Aortic smooth muscle cell (primary cell): ENCODE data around the gene OXLD1. TPM values are rescaled to one million over a fixed set of nuclear protein-coding genes. Genes with fewer than 3 reads are reported as not detected.

Source experiments
- total RNA-seq: library from RNA; depleted of rRNA; stranded (reverse); fragments of >200 nt; gene quantifications from 2 replicates; pipeline ENCODE4 v1.2.3, GENCODE V29; 2014

The OXLD1 gene
- total RNA-seq, result 24.6 and 37.7 TPM in 2 replicates

GRCh38 chr17:81666342-81667191 lies at the start of gene OXLD1, which contains the start of gene CCDC137:
TSS of gene OXLD1 (minus strand) at chr17:81666605. CDS start at chr17:81666577, 28 bp downstream.
TSS of gene CCDC137 (plus strand) at chr17:81666737. CDS start at chr17:81666767, 30 bp downstream.

GRCh38 chr17:81711814-81712467 lies 45.5 kb upstream of the OXLD1 start, which contains the start of gene SLC25A10:
TSS of gene SLC25A10 (plus strand) at chr17:81712284. CDS start at chr17:81712427, 143 bp downstream.

GRCh38 chr17:81702934-81703746 lies 36.7 kb upstream of the OXLD1 start, which contains the start of gene MRPL12:
TSS of gene MRPL12 (plus strand) at chr17:81703367. CDS start at chr17:81703502, 135 bp downstream.

GRCh38 chr17:81683584-81684441 lies 17.4 kb upstream of the OXLD1 start, which contains the start of the genes ARL16 and HGS:
TSS of gene ARL16 (minus strand) at chr17:81683797. CDS start at chr17:81683753, 44 bp downstream.
TSS of gene HGS (plus strand) at chr17:81684011. CDS start at chr17:81684067, 56 bp downstream.

GRCh38 chr17:81656118-81656743 lies 10.2 kb downstream of the OXLD1 start, which contains the start of gene PDE6G:
TSS of gene PDE6G (minus strand) at chr17:81656542. CDS start at chr17:81653305, 3,237 bp downstream.

GRCh38 chr17:81636505-81637288 lies 29.7 kb downstream of the OXLD1 start, which contains the start of the genes NPLOC4 and TSPAN10:
TSS of gene NPLOC4 (minus strand) at chr17:81637112. CDS start at chr17:81636930, 182 bp downstream.
TSS of gene TSPAN10 (plus strand) at chr17:81637196. CDS start at chr17:81642413, 5,217 bp downstream.

Other genes starting within 250 kb of the OXLD1 start
- 6,830 and 6,966 TPM in 2 replicates for gene ACTG1, start 153.8 kb downstream of the OXLD1 start, total RNA-seq
- 1.4 and 2.8 TPM in 2 replicates for gene FSCN2, start 138.2 kb downstream of the OXLD1 start, total RNA-seq
- 16.4 and 16.5 TPM in 2 replicates for gene FAAP100, start 114.3 kb downstream of the OXLD1 start, total RNA-seq
- gene NPLOC4, start 29.5 kb downstream of the OXLD1 start, total RNA-seq, result 67.3 and 72.5 TPM in 2 replicates
- 0.81 and 1.1 TPM in 2 replicates for gene TSPAN10, start 29.4 kb downstream of the OXLD1 start, total RNA-seq
- not detected in 2 replicates for gene PDE6G, start 10.1 kb downstream of the OXLD1 start, total RNA-seq
- gene CCDC137, start 132 bp upstream of the OXLD1 start, total RNA-seq, result 5.3 and 9.4 TPM in 2 replicates
- 25.1 and 42.8 TPM in 2 replicates for gene ARL16, start 17.2 kb upstream of the OXLD1 start, total RNA-seq
- 78.3 and 91.3 TPM in 2 replicates for gene HGS, start 17.4 kb upstream of the OXLD1 start, total RNA-seq
- gene MRPL12, start 36.8 kb upstream of the OXLD1 start, total RNA-seq, result 5.2 and 6.3 TPM in 2 replicates
- 7.0 and 10.8 TPM in 2 replicates for gene SLC25A10, start 45.7 kb upstream of the OXLD1 start, total RNA-seq
- not detected in 2 replicates for gene GCGR, start 137.5 kb upstream of the OXLD1 start, total RNA-seq
- 124 and 145 TPM in 2 replicates for gene MCRIP1, start 166.7 kb upstream of the OXLD1 start, total RNA-seq
- not detected in 2 replicates for gene PPP1R27, start 168.4 kb upstream of the OXLD1 start, total RNA-seq
- 1,018 and 1,063 TPM in 2 replicates for gene P4HB, start 193.9 kb upstream of the OXLD1 start, total RNA-seq
- 110 and 179 TPM in 2 replicates for gene ARHGDIA, start 204.7 kb upstream of the OXLD1 start, total RNA-seq
- gene ALYREF, start 225.0 kb upstream of the OXLD1 start, total RNA-seq, result 109 and 156 TPM in 2 replicates
- 201 and 265 TPM in 2 replicates for gene ANAPC11, start 225.1 kb upstream of the OXLD1 start, total RNA-seq
- 0.37 and 0.40 TPM in 2 replicates for gene NPB, start 235.6 kb upstream of the OXLD1 start, total RNA-seq
- gene PCYT2, start 244.8 kb upstream of the OXLD1 start, total RNA-seq, result 55.0 and 60.2 TPM in 2 replicates